Stomach smooth muscle (tissue), 2 donors: ENCODE results near the gene ITGA5.
A peak's percentile ranks its signal among the peaks of the same experiment; 100 is the strongest.
"Not testable (repeated sequence)": the region's sequence is repeated elsewhere in the genome, so short reads cannot be mapped to it uniquely, and the experiment has no call there.

Experiments used
- H3K27ac ChIP-seq: one replicate; pipeline ENCODE4 v1.7.0; 2013; ENCODE audit warnings: mild to moderate bottlenecking, low read length, inconsistent platforms
- H3K27me3 ChIP-seq, 2 donors: one replicate each; pipeline ENCODE4 v1.7.0; 2013; ENCODE audit warnings: low read length in 2 of 2; ENCODE audit not compliant: insufficient read depth in 2 of 2, control insufficient read depth in 1 of 2
- H3K36me3 ChIP-seq, 2 donors: one replicate each; pipeline ENCODE4 v1.7.0; 2013; ENCODE audit warnings: low read length in 2 of 2; ENCODE audit not compliant: control insufficient read depth in 2 of 2, insufficient read depth in 2 of 2
- H3K4me1 ChIP-seq: one replicate; pipeline ENCODE4 v1.7.0; 2013; ENCODE audit warnings: low read length; ENCODE audit not compliant: control insufficient read depth, insufficient read depth
- H3K4me3 ChIP-seq, 2 donors: one replicate each; pipeline ENCODE4 v1.7.0; 2013; ENCODE audit warnings: low read length in 2 of 2
- H3K9ac ChIP-seq, 2 donors: one replicate each; pipeline ENCODE4 v1.7.0; 2013; ENCODE audit warnings: low read length in 2 of 2, mild to moderate bottlenecking in 1 of 2
- H3K9me3 ChIP-seq, 2 donors: one replicate each; pipeline ENCODE4 v1.7.0; 2013; ENCODE audit warnings: low read length in 2 of 2; ENCODE audit not compliant: control insufficient read depth in 2 of 2
- donor health status: healthy.
- donor health status: Pancreatic carcinoma.

ITGA5 gene

DNA sequence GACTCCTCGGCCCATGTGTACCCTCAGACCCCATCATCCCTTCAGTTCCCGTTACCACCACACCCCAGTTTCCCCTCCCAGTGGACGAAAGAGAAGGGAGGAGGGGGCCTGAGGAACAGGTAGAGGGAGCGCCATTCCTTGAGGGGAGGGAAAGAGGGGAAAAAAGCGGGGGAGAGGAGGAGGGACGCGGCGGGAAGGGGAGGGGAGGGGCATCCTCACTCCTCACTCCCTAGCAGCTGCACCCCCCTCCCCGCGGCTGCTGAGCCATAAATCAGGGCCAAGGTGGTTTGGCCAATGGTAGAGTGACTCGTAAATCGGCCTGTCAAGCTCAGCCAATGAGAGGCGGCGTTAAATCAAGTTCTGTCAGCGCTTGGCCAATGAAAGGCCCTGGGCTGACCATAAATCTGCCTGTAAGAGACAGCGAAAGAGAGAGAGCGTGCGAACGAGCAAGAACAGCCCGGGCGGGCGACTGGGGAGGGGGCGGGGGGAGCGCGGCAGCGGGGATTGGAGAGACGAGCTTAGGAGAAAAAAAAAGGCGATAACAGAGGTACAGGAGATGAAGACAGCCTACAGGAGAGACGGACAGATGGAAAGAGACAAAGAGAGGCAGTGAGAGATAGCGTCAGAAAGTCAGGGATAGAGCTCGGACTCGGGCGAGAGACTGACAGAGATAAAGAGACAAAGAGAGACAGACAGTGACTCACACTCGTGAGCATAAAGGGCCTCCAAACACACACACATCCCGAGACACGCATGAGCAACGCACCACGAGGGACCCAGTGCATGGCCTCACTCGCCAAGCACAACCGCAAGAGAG, 59.9 kb downstream of the ITGA5 start:
- peak overlapping the region; percentile 90 to 92 for H3K9ac ChIP-seq
- peaks cover 19% of the 10 kb centered on the region for H3K4me1 ChIP-seq

DNA sequence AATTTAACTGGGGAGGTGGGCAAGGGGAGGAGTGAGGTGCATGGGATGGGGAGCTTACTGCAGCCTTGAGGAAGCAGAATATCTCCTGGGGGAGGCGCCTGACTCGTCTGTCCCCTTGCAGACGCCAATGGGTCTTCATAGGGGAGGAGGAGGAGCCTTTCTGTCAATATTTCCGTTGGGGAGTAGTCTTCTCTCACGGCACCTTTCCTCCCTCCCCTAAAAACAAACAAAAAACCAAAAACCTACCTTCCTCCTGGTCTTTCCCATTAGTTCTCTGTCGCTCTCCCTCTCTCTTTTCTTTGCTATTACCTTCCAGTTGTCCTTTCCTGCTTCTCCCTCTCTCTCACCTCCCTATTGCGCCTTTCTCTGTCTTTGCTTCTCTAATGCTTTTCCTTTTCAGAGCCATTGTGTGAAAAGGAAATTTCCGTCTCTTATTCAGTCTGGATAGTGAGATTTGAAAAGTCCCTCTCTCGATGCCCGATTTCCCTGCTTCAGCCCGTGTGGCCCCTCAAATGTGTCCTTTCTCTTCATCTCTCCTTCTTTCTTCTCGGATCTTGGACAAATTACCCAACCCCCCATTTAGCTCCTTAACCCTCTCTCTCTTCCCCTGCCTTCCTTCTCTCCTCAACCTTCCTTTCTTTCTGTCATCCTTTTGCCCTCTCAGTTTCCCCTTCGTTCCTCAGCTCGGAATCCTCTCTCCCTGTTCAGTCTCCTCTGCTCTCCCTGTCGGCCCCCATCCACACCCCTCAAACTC, 60.7 kb downstream of the ITGA5 start:
- peak overlapping the region; percentile 90 to 92 for H3K9ac ChIP-seq
- H3K4me3 ChIP-seq = peak overlapping the region; percentile 91 to 95
- H3K27ac ChIP-seq = peak overlapping the region; percentile 91
- H3K27me3 ChIP-seq = no peaks in the 10 kb centered on the region
- no peaks in the 10 kb centered on the region for H3K36me3 ChIP-seq
- peaks cover 22% of the 10 kb centered on the region for H3K4me1 ChIP-seq
- H3K9me3 ChIP-seq = no peaks in the 10 kb centered on the region

More for the DNA sequence above, 59.9 kb downstream of the ITGA5 start:
- Histone ChIP-seq H3K9me3 (no peaks in the 10 kb centered on the region), H3K27ac (peak overlapping the region; percentile 91), H3K36me3 (no peaks in the 10 kb centered on the region), H3K4me3 (peak overlapping the region; percentile 91 to 95), H3K27me3 (no peaks in the 10 kb centered on the region)

DNA sequence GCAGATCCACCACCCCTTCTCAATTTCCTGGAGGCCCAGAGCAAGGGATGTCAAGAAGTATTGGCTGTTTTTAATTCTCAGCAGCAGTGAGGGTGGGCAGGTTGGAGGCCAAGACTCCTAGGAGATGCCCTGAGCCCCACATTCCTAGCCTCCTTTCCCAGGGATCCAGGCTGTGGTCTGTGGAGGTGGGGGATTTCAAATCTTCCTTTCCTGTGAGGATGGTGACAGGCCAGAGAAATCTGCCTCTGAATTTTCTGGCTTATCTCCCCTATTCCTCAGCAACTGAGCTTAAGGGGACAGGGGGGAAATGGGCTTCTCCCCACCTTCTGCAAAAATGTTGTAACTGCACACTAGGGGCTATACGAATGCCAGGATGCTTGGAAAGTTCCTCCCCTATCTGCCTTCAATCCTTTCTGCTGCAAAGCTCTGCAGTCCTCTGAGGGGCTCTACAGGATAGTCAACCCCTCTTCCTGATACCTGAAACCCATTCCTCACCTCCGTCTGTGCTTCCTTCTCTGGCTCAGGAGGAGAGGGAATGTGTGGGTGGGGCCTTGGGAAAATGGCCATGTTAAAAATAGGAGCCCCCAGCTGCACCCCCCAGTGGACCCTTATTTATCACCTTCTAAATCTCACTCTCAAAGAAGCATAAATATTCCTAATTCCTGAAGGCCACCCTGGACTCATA, 61.4 kb downstream of the ITGA5 start:
- Histone ChIP-seq H3K9me3 (no peaks in the 10 kb centered on the region), H3K27me3 (no peaks in the 10 kb centered on the region), H3K36me3 (no peaks in the 10 kb centered on the region), H3K9ac (peak overlapping the region in 1 of 2 donors; percentile 92), H3K4me1 (peaks cover 29% of the 10 kb centered on the region), H3K4me3 (peak overlapping the region; percentile 91 to 95), H3K27ac (no peak overlapping the region)

DNA sequence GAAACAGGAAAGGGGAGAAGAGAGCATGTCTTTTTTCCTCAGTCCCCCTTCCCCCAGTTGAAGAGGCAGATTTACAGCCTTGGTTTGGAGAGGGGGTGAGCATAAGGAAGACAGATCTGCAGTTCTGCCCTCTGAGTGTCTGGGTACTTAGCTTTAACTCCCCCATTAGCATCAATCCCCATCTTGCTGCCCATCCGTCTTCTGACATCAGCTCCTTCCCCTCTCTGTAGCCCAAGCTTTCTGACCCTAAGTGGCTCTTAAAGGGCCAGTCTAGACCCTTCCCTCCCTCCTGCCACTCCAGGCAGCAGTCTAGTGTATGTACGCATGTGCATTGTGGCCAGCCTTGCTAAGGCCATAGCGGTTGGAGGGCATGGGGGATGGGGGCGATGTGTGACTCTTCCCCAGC, 62.1 kb downstream of the ITGA5 start:
- no peak overlapping the region for H3K9ac ChIP-seq
- no peaks in the 10 kb centered on the region for H3K36me3 ChIP-seq
- H3K4me3 ChIP-seq = no peak overlapping the region
- H3K27me3 ChIP-seq = no peaks in the 10 kb centered on the region
- peaks cover 36% of the 10 kb centered on the region for H3K4me1 ChIP-seq
- H3K9me3 ChIP-seq = no peaks in the 10 kb centered on the region
- no peak overlapping the region for H3K27ac ChIP-seq

DNA sequence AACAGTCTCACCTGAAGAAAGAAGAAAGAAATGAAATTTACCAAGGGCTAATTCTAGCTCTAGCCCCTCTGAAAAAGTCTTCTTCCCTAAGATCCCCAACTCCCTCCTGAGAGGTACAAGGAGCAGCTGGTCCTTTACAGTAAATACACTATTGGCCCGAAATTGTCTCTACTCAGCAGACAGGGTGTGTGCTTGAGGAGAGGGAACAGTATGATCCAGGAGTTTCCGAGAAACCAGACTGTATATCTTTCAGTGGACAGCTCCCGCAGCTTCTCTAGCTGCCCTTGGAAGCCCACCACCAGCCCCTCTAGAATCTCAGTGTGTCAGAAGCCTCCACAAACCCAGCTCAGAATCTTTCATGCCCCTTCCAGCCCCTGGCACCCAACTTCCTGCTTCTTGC, 62.8 kb downstream of the ITGA5 start:
- H3K27ac ChIP-seq = no peak overlapping the region
- H3K4me1 ChIP-seq = peaks cover 38% of the 10 kb centered on the region
- no peak overlapping the region for H3K4me3 ChIP-seq

DNA sequence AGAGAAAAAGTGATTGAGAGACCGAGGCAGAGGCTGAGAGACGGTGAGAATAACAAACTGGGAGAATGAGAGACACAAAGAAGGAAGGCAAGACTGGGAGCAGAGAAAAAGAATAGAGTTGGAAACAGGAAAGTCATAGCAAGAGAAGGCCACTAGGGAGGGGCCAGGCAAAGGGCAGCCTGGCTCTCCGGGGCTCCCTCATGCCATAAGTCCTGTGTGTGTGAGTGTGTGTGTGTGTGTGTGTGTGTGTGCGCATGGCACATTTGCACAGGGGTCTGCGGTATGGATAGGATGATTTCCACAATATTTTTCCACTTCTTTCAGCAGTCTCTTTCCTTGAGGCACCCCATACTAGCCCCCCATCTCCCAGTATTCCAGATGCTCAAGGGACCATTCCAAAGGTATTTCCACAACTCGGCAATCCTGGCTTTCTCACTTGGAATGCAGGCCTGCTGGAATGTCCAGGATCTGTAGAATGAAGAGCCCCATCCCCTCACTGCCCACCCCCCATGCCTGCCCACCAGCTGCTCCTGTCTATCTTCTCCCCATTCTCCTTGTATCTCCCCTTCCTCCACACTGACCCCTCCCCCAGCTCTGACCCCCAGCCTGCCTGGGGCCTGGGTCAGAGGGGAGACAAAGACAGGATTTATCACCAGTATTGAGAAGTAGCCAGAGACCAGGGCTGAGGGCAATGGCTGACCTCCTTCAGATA, 63.8 kb downstream of the ITGA5 start:
- Histone ChIP-seq H3K9me3 (no peaks in the 10 kb centered on the region), H3K4me3 (no peak overlapping the region), H3K27me3 (no peaks in the 10 kb centered on the region), H3K9ac (no peak overlapping the region), H3K27ac (no peak overlapping the region), H3K4me1 (peaks cover 35% of the 10 kb centered on the region), H3K36me3 (peaks cover 4 to 10% of the 10 kb centered on the region in 2 donors)

More for the DNA sequence above, 62.8 kb downstream of the ITGA5 start:
- Histone ChIP-seq H3K9ac (no peak overlapping the region), H3K27me3 (no peaks in the 10 kb centered on the region), H3K9me3 (no peaks in the 10 kb centered on the region), H3K36me3 (peaks cover 0 to 1% of the 10 kb centered on the region in 2 donors)

DNA sequence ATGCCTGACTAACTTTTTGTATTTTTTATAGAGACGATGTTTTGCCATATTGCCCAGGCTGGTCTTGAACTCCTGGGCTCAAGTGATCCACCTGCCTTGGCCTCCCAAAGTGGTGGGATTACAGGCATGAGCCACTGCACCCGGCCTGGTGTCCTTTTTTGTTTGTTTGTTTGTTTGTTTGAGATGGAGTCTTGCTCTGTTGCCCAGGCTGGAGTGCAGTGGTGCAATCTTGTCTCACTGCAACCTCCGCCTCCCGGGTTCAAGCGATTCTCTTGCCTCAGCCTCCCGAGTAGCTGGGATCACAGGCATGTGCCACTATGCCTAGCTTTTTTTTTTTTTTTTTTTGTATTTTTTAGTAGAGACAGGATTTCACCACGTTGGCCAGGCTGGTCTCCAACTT, 64.8 kb downstream of the ITGA5 start:
- peaks cover 12 to 19% of the 10 kb centered on the region in 2 donors for H3K36me3 ChIP-seq
- H3K27ac ChIP-seq, H3K27me3 ChIP-seq, H3K9ac ChIP-seq, H3K4me3 ChIP-seq, H3K9me3 ChIP-seq: not testable (repeated sequence)
- H3K4me1 ChIP-seq = peaks cover 30% of the 10 kb centered on the region

DNA sequence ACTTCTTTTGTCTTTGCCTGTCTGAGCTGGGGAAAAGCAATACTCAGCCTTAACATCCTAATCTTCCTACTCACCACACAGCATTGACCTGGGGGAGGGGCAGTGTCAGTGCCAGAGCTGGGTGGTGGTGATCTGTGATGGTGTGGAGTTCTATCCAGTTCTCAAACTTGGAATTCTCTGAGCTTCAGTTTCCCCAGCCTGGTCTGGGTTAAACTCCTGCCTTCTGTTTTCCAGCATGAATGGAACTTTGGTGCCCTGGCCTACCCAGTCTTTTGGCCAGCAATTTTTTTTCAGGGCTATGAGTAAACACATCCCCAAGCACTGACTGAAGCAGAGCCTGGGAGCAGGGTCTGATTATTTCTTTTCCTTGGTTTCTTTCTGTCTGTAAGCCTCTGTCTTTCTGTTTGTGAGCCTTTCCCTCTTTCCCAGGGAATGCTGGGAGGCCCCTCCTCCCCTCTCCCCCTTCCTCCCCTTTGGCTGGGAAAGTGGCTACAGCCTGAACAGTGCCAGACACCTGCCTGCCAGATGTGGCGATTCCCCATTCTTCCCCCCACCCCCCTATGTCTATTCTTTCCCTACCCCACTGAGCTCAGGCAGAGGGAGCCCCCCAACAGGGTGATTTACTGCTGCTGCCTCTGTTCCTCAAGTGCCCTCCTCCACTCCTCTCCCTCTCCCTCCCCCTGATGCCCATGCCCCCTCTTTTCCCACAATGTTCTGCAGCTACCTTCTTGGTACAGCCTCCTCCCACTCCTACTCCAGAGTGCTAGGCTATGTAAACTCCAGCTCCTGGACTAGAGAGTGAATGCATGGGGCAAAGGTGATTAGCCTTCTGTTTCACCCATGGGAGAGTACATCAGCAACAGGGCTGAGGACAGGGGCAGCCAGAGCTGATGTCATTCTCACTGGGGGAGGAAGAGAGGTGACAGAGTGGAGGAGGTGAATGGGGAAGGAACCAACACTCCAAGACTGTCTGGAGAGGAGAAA, 65.9 kb downstream of the ITGA5 start:
- peaks cover 30% of the 10 kb centered on the region for H3K4me1 ChIP-seq
- peak overlapping the region; percentile 36 to 58 for H3K9ac ChIP-seq
- peak overlapping the region; percentile 80 for H3K27ac ChIP-seq
- no peaks in the 10 kb centered on the region for H3K9me3 ChIP-seq
- H3K27me3 ChIP-seq = no peaks in the 10 kb centered on the region
- H3K4me3 ChIP-seq = peak overlapping the region; percentile 14 to 67
- peaks cover 18 to 25% of the 10 kb centered on the region in 2 donors for H3K36me3 ChIP-seq

DNA sequence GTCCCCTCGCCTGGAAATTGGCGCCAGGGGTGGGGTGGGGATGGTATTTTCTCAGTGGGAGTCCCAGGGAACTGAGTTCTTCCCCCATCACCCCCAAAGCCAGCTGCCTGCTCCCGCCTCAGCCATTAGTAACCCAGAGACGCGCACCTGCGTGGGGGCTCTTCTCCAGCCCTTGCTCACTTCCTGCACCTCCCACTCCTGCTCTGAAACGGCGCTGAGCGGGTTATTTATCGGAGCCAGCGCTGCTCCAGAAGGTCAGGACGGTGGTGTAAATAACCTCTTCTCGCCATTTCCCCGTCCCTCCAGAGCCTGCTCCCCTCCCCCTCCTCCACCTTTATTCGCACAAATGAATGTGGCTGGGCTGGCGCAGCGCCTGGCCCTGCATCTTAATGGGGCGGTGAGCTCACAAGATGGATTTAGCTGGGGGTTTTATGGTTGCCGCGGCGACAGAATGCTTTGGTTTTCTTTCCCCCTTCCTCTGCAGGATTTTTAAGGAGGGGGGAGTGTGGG, 67.0 kb downstream of the ITGA5 start:
- H3K9me3 ChIP-seq = no peaks in the 10 kb centered on the region
- peaks cover 22% of the 10 kb centered on the region for H3K4me1 ChIP-seq
- H3K27me3 ChIP-seq = no peaks in the 10 kb centered on the region
- H3K36me3 ChIP-seq = peaks cover 26 to 34% of the 10 kb centered on the region in 2 donors
- peak overlapping the region; percentile 80 for H3K27ac ChIP-seq
- H3K4me3 ChIP-seq = peak overlapping the region; percentile 53 to 67
- H3K9ac ChIP-seq = peak overlapping the region; percentile 52 to 58
